Activated CD8-positive, alpha-beta T cell treated with anti-CD3 and anti-CD28 coated beads for 36 hours (primary cell): Measurements from ENCODE around the gene HSBP1L1. TPM values are rescaled to one million over a fixed set of nuclear protein-coding genes. Genes with fewer than 3 reads are reported as not detected.
"Not testable (repeated sequence)": the region's sequence is repeated elsewhere in the genome, so short reads cannot be mapped to it uniquely, and the experiment has no call there.

Experiments used
- ATAC-seq: fragments of 200-7000 bp; cut with Tn5 transposase; one replicate; pipeline ENCODE4 v1.10.0; 2021; ENCODE audit warnings: mild to moderate bottlenecking, moderate library complexity
- CTCF ChIA-PET: fragments of 350-600 bp; sonication (Branson Sonifier 250); formaldehyde crosslinking; loops from one replicate; lab custom pipeline; 2021; ENCODE audit warnings: antibody characterized with exemption; lab: Charles Lee
- POLR2A ChIA-PET: fragments of 350-600 bp; sonication (Branson Sonifier 250); formaldehyde crosslinking; loops from one replicate; lab custom pipeline; 2021; ENCODE audit warnings: antibody characterized with exemption; lab: Charles Lee
- DNase-seq: peaks from one replicate; pipeline ENCODE4 v3.0.0-alpha.2; 2020
- H3K27ac Mint-ChIP-seq: one replicate; pipeline ENCODE4 v1.8.0; 2021; ENCODE audit warnings: mild to moderate bottlenecking, mixed read lengths
- H3K27me3 Mint-ChIP-seq: one replicate; pipeline ENCODE4 v1.8.0; 2021; ENCODE audit warnings: mixed read lengths
- H3K36me3 Mint-ChIP-seq: one replicate; pipeline ENCODE4 v1.8.0; 2021; ENCODE audit warnings: low read depth, mixed read lengths
- H3K4me1 Mint-ChIP-seq: one replicate; pipeline ENCODE4 v1.8.0; 2021; ENCODE audit warnings: low read depth, mixed read lengths
- H3K4me3 Mint-ChIP-seq: one replicate; pipeline ENCODE4 v1.8.0; 2021; ENCODE audit warnings: mild to moderate bottlenecking, moderate library complexity, mixed read lengths
- H3K9me3 Mint-ChIP-seq: one replicate; pipeline ENCODE4 v1.8.0; 2021; ENCODE audit warnings: mixed read lengths
- CTCF ChIP-seq: fragments of 200-600 bp; IDR thresholded peaks from one replicate; pipeline ENCODE4 v1.8.0; 2022; ENCODE audit warnings: antibody characterized with exemption, mild to moderate bottlenecking
- intact Hi-C: fragments of 100-400 bp; cut with micrococcal nuclease; formaldehyde crosslinking; loops from one replicate; pipeline ENCODE4 v1.10.0; 2022
- total RNA-seq, 2 experiments: library from RNA; stranded (reverse); gene quantifications; one replicate each; pipeline ENCODE4 v1.2.3, GENCODE V29; 2021

Gene HSBP1L1
- total RNA-seq, 2 experiments from 2014 or later: 5.1 TPM

DNA sequence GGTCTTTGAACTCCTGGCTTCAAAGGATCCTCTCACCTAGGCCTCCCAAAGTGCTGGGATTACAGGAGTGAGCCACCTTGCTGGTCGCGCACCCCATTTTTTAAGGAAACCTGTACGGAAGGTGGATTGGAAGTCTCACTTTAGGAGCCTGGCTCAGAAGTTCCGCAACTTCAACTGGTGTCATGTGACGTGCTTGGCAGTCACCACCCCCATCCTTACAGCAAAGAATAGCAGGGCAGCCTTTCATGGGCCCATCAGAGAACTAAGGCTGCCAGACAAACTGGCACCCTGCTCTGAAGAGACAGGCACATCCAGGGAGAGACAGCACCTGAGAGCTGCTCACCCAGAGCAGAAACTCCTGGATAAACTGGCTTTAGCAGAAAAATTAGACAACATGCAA is 9.7 kb upstream of the HSBP1L1 start:
- DNase-seq (no peak), ATAC-seq (no peak)
- CTCF ChIA-PET: interaction anchor here (1.0 kb wide), 1 partner anchor 202 kb away, joined by 3 read pairs; no protein-coding TSS in a partner anchor
- TF ChIP-seq CTCF: no peak
- peaks cover 12% of the 10 kb centered on the region for H3K4me1 Mint-ChIP-seq
- H3K27ac Mint-ChIP-seq: no peak overlapping the region
- no peaks in the 10 kb centered on the region for H3K9me3 Mint-ChIP-seq
- intact Hi-C loops: no loop called here
- no peak overlapping the region for H3K4me3 Mint-ChIP-seq
- peaks cover 2% of the 10 kb centered on the region for H3K36me3 Mint-ChIP-seq
- POLR2A ChIA-PET: interaction anchor here (1.8 kb wide), 1 partner anchor 10 kb away, joined by 6 read pairs; no protein-coding TSS in a partner anchor
- H3K27me3 Mint-ChIP-seq: no peaks in the 10 kb centered on the region

DNA sequence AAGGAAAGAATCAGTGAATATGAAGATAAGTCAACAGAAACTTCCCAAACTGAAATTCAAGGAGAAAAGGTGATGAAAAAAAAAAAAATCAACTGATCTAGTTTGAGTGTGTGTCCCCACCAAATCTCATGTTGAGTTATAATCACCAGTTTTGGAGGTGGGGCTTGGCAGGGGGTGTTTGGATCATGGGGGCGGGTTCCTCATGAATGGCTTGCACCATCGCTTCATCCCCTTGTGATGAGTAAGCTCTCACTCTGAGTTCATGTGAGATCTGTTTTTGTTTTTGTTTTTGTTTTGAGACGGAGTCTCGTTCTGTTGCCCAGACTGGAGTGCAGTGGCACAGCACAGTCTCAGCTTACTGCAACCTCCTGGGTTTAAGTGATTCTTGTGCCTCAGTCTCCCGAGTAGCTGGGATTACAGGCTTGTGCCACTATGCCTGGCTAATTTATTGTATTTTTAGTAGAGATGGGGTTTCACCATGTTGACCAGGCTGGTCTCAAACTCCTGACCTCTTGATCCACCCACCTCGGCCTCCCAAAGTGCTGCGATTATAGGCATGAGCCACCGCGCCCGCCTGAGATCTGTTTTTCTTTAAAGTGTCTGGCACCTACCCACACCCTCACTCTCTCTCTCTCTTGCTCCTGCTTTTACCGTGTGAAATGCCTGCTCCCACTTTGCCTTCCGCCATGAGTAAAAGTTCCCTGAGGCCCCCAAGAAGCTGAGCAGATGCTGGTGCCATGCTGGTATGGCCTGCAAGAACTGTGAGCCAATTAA is 9.0 kb upstream of the HSBP1L1 start:
- POLR2A ChIA-PET: interaction anchor here (1.8 kb wide), 1 partner anchor 11 kb away, joined by 6 read pairs; no protein-coding TSS in a partner anchor
- no peak for ATAC-seq

DNA sequence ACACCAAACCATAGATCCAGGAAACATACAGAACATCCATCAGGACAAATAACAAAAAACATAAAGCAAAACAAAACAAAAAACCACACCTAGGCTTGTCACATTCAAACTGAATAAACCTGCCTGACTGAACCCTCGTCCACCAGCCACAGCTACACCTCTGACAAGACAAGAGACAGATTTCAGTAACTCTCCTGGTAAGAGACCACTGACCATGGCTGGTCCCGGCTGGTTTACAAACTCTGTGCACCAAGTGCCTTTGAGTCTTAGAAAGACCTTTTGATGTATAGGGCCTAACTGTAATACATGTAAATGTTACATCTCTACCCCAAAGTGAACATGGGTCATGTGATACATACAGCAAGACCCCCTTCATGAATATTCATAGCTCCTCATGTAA is 8.2 kb upstream of the HSBP1L1 start:
- ChIA-PET CTCF (no interaction called here), POLR2A (no interaction called here)
- intact Hi-C loops: no loop called here
- ATAC-seq (no peak), DNase-seq (no peak)
- H3K9me3 Mint-ChIP-seq: no peaks in the 10 kb centered on the region
- H3K4me1 Mint-ChIP-seq: peaks cover 9% of the 10 kb centered on the region
- TF ChIP-seq CTCF: no peak
- H3K36me3 Mint-ChIP-seq: no peaks in the 10 kb centered on the region
- H3K4me3 Mint-ChIP-seq: no peak overlapping the region
- no peaks in the 10 kb centered on the region for H3K27me3 Mint-ChIP-seq
- no peak overlapping the region for H3K27ac Mint-ChIP-seq

More for the DNA sequence above, 9.0 kb upstream of the HSBP1L1 start:
- Mint-ChIP-seq H3K27me3 (no peaks in the 10 kb centered on the region), H3K4me3 (no peak overlapping the region), H3K36me3 (no peaks in the 10 kb centered on the region), H3K9me3 (no peaks in the 10 kb centered on the region), H3K4me1 (peaks cover 5% of the 10 kb centered on the region), H3K27ac (no peak overlapping the region)
- DNase-seq: peak; percentile 52
- TF ChIP-seq CTCF: no peak
- CTCF ChIA-PET: no interaction called here
- intact Hi-C loops: no loop called here

DNA sequence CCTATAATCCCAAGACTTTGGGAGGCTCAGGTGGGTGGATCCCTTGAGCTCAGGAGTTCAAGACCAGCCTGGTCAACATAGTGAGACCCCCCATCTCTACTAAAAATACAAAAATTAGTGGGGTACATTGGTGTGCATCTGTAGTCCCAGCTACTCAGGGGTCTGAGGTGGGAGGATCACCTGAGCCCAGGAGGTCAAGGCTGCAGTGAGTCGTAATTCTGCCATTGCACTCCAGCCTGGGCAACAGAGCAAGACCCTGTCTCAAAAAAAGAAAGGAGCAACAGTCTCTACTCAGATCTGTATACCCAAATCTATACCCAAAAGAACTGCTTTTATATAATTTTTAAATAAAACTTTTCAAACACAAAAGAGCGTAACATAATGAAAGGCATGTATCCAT is 5.5 kb upstream of the HSBP1L1 start:
- Mint-ChIP-seq H3K36me3 (no peaks in the 10 kb centered on the region), H3K4me1 (peaks cover 28% of the 10 kb centered on the region), H3K27ac (no peak overlapping the region), H3K9me3 (no peaks in the 10 kb centered on the region), H3K27me3 (no peaks in the 10 kb centered on the region), H3K4me3 (no peak overlapping the region)
- no peak for TF ChIP-seq CTCF
- intact Hi-C loops: no loop called here
- ChIA-PET POLR2A (no interaction called here), CTCF (interaction anchor here (1.0 kb wide), 1 partner anchor 31 kb away, joined by 3 read pairs; no protein-coding TSS in a partner anchor)
- ATAC-seq (no peak), DNase-seq (no peak)

- ATAC-seq, POLR2A ChIA-PET, H3K36me3 Mint-ChIP-seq, H3K4me3 Mint-ChIP-seq, H3K27ac Mint-ChIP-seq, H3K9me3 Mint-ChIP-seq, H3K27me3 Mint-ChIP-seq, CTCF ChIA-PET, DNase-seq, intact Hi-C loops: not testable (repeated sequence)
- peaks cover 27% of the 10 kb centered on the region for H3K4me1 Mint-ChIP-seq
These were observed 4.2 kb upstream of the HSBP1L1 start for GRCh38 chr18:79960161-79960801.
